ENCODE measurements around the gene HSP90AB1. TPM values are rescaled to one million over a fixed set of nuclear protein-coding genes. Genes with fewer than 3 reads are reported as not detected.

The HSP90AB1 gene
- total RNA-seq, 4 donors from 2014 or later = 336 to 897 (median 564) TPM

DNA sequence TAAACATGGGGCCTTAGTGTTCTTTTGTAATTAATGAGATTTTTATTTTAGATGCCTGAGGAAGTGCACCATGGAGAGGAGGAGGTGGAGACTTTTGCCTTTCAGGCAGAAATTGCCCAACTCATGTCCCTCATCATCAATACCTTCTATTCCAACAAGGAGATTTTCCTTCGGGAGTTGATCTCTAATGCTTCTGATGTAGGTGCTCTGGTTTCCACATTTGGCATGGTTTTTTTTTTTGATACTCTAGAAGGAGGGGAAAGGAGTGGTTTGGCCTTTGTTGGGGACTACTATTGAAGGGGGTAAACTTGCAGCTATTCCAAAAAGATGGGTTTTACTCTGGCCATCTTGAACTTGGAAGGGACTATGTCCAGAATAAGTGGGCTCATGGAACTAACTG, 1.7 kb downstream of the HSP90AB1 start:
- H3K27ac ChIP-seq = peak overlapping the region; percentile 99
- H3K4me1 ChIP-seq = peaks cover 0 to 9% of the 10 kb centered on the region in 2 donors
- no peaks in the 10 kb centered on the region for H3K36me3 ChIP-seq
- no peaks in the 10 kb centered on the region for H3K9me3 ChIP-seq
- intact Hi-C loops (cut with DNase I; ENCODE audit: low total_unique reads) = no loop called here
- H3K27me3 ChIP-seq = no peaks in the 10 kb centered on the region
- TF ChIP-seq, protein P1, sequence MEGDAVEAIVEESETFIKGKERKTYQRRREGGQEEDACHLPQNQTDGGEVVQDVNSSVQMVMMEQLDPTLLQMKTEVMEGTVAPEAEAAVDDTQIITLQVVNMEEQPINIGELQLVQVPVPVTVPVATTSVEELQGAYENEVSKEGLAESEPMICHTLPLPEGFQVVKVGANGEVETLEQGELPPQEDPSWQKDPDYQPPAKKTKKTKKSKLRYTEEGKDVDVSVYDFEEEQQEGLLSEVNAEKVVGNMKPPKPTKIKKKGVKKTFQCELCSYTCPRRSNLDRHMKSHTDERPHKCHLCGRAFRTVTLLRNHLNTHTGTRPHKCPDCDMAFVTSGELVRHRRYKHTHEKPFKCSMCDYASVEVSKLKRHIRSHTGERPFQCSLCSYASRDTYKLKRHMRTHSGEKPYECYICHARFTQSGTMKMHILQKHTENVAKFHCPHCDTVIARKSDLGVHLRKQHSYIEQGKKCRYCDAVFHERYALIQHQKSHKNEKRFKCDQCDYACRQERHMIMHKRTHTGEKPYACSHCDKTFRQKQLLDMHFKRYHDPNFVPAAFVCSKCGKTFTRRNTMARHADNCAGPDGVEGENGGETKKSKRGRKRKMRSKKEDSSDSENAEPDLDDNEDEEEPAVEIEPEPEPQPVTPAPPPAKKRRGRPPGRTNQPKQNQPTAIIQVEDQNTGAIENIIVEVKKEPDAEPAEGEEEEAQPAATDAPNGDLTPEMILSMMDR (IDR thresholded peaks at IDR 0.05) = no peak
- no peak for TF ChIP-seq POLR2A (IDR thresholded peaks at IDR 0.05)
- DNase-seq = no peak
- H3K4me3 ChIP-seq = peak overlapping the region; percentile 98

DNA sequence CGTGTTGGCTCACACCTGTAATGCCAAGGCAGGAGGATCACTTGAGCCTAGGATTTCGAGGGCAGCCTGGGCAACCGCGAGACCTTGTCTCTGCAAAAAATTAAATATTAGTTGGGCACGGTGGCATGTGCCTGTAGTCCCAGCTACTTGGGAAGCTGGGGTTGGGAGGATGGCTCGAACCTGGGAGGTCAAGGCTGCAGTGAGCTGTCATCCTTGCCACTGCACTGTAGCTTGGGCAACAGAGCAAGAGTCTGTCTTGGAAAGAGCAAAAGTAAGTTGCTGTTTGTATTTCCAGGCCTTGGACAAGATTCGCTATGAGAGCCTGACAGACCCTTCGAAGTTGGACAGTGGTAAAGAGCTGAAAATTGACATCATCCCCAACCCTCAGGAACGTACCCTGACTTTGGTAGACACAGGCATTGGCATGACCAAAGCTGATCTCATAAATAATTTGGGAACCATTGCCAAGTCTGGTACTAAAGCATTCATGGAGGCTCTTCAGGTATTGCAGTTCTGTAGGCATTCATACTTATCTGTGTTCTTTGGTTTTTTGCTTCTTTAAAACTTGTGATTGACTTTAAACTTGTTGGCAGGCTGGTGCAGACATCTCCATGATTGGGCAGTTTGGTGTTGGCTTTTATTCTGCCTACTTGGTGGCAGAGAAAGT, 2.3 kb downstream of the HSP90AB1 start:
- Histone ChIP-seq H3K27ac (peak overlapping the region in 1 of 2 donors; percentile 99), H3K4me3 (no peak overlapping the region), H3K9me3 (no peaks in the 10 kb centered on the region), H3K4me1 (peaks cover 0 to 9% of the 10 kb centered on the region in 2 donors), H3K36me3 (no peaks in the 10 kb centered on the region), H3K27me3 (no peaks in the 10 kb centered on the region)
- intact Hi-C loops (cut with DNase I; ENCODE audit: low total_unique reads) = no loop called here
- TF ChIP-seq, protein P1 (IDR thresholded peaks at IDR 0.05) = no peak
- no peak for TF ChIP-seq POLR2A (IDR thresholded peaks at IDR 0.05)
- no peak for DNase-seq

DNA sequence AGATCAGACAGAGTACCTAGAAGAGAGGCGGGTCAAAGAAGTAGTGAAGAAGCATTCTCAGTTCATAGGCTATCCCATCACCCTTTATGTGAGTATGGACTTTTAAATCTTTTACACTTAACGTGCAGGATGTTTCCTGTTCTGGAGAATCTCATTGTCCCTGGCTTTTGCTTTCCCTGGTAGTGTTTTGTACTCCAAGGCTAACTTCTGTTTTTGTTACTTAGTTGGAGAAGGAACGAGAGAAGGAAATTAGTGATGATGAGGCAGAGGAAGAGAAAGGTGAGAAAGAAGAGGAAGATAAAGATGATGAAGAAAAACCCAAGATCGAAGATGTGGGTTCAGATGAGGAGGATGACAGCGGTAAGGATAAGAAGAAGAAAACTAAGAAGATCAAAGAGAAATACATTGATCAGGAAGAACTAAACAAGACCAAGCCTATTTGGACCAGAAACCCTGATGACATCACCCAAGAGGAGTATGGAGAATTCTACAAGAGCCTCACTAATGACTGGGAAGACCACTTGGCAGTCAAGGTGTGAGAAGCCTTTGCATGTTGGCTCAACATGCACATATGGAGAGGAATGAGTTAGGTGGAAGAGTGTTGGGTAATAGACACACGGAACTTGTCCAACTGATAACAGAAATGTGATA, 3.3 kb downstream of the HSP90AB1 start:
- no peak for TF ChIP-seq POLR2A (IDR thresholded peaks at IDR 0.05)
- TF ChIP-seq, protein P1 (IDR thresholded peaks at IDR 0.05) = no peak
- Histone ChIP-seq H3K36me3 (no peaks in the 10 kb centered on the region), H3K4me1 (peaks cover 3 to 9% of the 10 kb centered on the region in 2 donors), H3K9me3 (no peaks in the 10 kb centered on the region), H3K4me3 (no peak overlapping the region), H3K27me3 (no peaks in the 10 kb centered on the region), H3K27ac (no peak overlapping the region)
- DNase-seq = no peak
- intact Hi-C loops (cut with DNase I; ENCODE audit: low total_unique reads) = no loop called here

DNA sequence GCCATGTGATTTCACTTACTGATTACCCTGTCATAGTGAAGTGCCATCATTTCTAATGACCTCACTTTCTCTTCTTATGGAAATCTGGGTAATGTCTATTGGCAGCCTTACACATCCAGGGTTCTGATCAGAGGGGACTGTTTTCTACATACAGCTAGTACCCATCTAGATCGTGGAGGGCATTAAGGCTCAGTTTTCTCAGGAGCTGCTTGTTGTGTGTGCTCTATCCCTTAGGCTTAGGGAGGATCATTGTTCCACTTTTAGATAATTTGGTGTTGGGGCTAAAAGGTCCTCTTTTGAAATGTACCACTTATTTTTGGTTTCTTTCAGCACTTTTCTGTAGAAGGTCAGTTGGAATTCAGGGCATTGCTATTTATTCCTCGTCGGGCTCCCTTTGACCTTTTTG, 3.8 kb downstream of the HSP90AB1 start:
- H3K4me1 ChIP-seq = peaks cover 3 to 9% of the 10 kb centered on the region in 2 donors
- intact Hi-C loops (cut with DNase I; ENCODE audit: low total_unique reads) = no loop called here
- TF ChIP-seq, protein P1 (IDR thresholded peaks at IDR 0.05) = no peak
- TF ChIP-seq POLR2A (IDR thresholded peaks at IDR 0.05) = no peak
- H3K9me3 ChIP-seq = no peaks in the 10 kb centered on the region
- DNase-seq = no peak
- H3K27ac ChIP-seq = no peak overlapping the region
- no peak overlapping the region for H3K4me3 ChIP-seq
- H3K27me3 ChIP-seq = no peaks in the 10 kb centered on the region
- no peaks in the 10 kb centered on the region for H3K36me3 ChIP-seq
